RCC 7860 (cell line): ENCODE results near the gene MIA2.
A peak's percentile ranks its signal among the peaks of the same experiment; 100 is the strongest.
"Not testable (repeated sequence)": the region's sequence is repeated elsewhere in the genome, so short reads cannot be mapped to it uniquely, and the experiment has no call there.

Experiments used
- DNase-seq: peaks from one replicate; pipeline ENCODE4 v3.0.0-alpha.2; 2015; ENCODE audit warnings: low spot score
- FAIRE-seq: peaks from 2 replicates; lab custom pipeline; 2012; peaks lifted over from hg19 to GRCh38; lab: Jason Lieb, UNC

The MIA2 gene

GRCh38 chr14:39319381-39319780 lies 85.7 kb downstream of the MIA2 start:
- FAIRE-seq (no peak), DNase-seq (no peak)

GRCh38 chr14:39320318-39320717 lies 86.6 kb downstream of the MIA2 start:
- no peak for FAIRE-seq
- no peak for DNase-seq

GRCh38 chr14:39322807-39323206 lies 89.1 kb downstream of the MIA2 start:
- DNase-seq (no peak), FAIRE-seq (no peak)

GRCh38 chr14:39324097-39324496 lies 90.4 kb downstream of the MIA2 start:
- DNase-seq (no peak), FAIRE-seq (no peak)

GRCh38 chr14:39339003-39339402 lies 105.3 kb downstream of the MIA2 start:
- no peak for DNase-seq
- FAIRE-seq = no peak

GRCh38 chr14:39341126-39341525 lies 107.4 kb downstream of the MIA2 start:
- DNase-seq, FAIRE-seq: not testable (repeated sequence)

GRCh38 chr14:39342768-39343167 lies 109.1 kb downstream of the MIA2 start:
- DNase-seq (no peak), FAIRE-seq (no peak)

GRCh38 chr14:39343614-39344013 lies 109.9 kb downstream of the MIA2 start:
- no peak for FAIRE-seq

GRCh38 chr14:39350866-39351265 lies 117.2 kb downstream of the MIA2 start:
- no peak for FAIRE-seq
- no peak for DNase-seq

More at GRCh38 chr14:39343614-39344013, 109.9 kb downstream of the MIA2 start:
- DNase-seq = no peak

- FAIRE-seq (no peak), DNase-seq (no peak)
Measured at GRCh38 chr14:39351708-39352107, 118.0 kb downstream of the MIA2 start.

- FAIRE-seq, DNase-seq: not testable (repeated sequence)
Measured at GRCh38 chr14:39359069-39359468, 125.4 kb downstream of the MIA2 start.

- FAIRE-seq = no peak
- DNase-seq = no peak
Measured at GRCh38 chr14:39360316-39360715, 126.6 kb downstream of the MIA2 start.

- DNase-seq, FAIRE-seq: not testable (repeated sequence)
Measured at GRCh38 chr14:39361556-39361955, 127.8 kb downstream of the MIA2 start.

GRCh38 chr14:39364509-39364908 lies 130.8 kb downstream of the MIA2 start:
- DNase-seq = no peak
- no peak for FAIRE-seq

- no peak for DNase-seq
- FAIRE-seq = no peak
Measured at GRCh38 chr14:39365354-39365753, 131.6 kb downstream of the MIA2 start.

GRCh38 chr14:39366460-39367386 lies 133.0 kb downstream of the MIA2 start:
- FAIRE-seq (no peak), DNase-seq (no peak)

- FAIRE-seq (no peak), DNase-seq (no peak)
Measured at GRCh38 chr14:39367387-39367751, 133.7 kb downstream of the MIA2 start.

GRCh38 chr14:39368261-39368959 lies 134.7 kb downstream of the MIA2 start:
- DNase-seq (peak; percentile 22), FAIRE-seq (peak; percentile 67)

- FAIRE-seq (no peak), DNase-seq (no peak)
Measured at GRCh38 chr14:39369029-39369428, 135.3 kb downstream of the MIA2 start.

GRCh38 chr14:39370415-39370814 lies 136.7 kb downstream of the MIA2 start:
- FAIRE-seq (no peak), DNase-seq (no peak)

GRCh38 chr14:39372656-39373055 lies 138.9 kb downstream of the MIA2 start:
- FAIRE-seq (no peak), DNase-seq (no peak)

GRCh38 chr14:39374851-39375250 lies 141.1 kb downstream of the MIA2 start:
- FAIRE-seq (no peak), DNase-seq (no peak)
